AML-193 (cell line): ENCODE measurements around the gene ATP1A2.
A peak's percentile ranks its signal among the peaks of the same experiment; 100 is the strongest.
"Not testable (repeated sequence)": the region's sequence is repeated elsewhere in the genome, so short reads cannot be mapped to it uniquely, and the experiment has no call there.

Source experiments
- DNase-seq, 2 experiments: peaks; one replicate each; lab custom pipeline; 2025; lab: John Stamatoyannopoulos, UW

The ATP1A2 gene

GRCh38 chr1:160124705-160125478 lies 9.3 kb downstream of the ATP1A2 start:
- DNase-seq = no peak

- DNase-seq = no peak
Measured at GRCh38 chr1:160125746-160126145, 10.2 kb downstream of the ATP1A2 start.

DNA sequence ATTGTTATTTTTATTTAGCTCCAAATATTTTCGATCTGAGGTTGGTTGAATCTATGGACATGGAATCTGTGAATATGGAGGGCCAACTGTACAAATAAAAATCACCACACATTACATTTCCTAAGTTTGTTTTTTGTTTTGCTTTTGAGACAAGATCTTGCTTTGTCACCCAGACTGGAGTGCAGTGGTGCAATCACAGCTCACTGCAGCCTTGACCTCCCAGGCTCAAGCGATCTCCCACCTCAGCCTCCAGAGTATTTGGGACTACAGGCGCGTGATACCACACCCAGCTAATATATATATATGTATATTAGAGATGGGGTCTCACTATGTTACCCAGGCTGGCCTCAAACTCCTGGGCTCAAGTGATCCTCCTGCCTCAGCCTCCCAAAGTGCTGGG lies 10.8 kb downstream of the ATP1A2 start:
- not testable (repeated sequence) for DNase-seq

- no peak for DNase-seq
Measured at GRCh38 chr1:160127381-160127780, 11.8 kb downstream of the ATP1A2 start.

DNA sequence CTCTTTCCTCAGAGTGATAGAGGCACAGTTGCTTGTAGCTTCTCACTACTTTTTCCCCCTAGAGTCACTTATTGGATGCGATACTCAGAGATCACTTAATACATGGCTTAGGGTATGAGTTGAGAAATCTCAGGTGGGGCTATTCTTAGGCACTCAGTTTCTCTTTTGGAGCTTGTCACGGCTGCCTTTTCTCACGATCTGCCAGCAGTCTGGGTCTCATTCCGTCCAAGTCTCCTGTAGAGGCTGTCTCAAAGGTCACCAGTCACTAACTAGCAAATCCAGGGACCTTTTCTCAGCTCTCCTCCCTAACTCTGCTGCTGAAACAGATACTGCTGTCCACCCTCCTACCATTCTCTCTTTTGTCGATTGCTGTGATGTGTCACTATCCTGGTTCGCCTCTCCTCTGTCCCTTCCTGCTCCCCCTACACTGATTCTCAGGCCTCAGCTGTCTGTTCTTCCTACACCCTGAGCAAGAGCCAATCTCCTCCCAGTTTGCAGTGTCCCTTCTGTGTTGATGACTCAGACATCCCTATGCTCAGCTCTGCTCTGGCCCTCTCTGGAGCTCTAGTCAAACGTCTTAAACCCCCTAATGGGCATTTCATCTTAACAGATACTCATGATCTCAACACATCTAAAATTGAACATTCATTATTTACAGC lies 12.4 kb downstream of the ATP1A2 start:
- DNase-seq = no peak

DNA sequence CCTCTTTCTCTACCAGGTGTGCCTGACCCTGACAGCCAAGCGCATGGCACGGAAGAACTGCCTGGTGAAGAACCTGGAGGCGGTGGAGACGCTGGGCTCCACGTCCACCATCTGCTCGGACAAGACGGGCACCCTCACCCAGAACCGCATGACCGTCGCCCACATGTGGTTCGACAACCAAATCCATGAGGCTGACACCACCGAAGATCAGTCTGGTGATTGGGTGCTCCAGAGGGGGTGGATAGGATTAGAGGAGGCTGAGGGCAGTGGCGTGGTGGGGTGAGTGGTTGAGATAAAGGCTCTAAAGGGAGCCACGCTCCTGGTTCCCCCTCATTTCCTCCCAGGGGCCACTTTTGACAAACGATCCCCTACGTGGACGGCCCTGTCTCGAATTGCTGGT lies 13.1 kb downstream of the ATP1A2 start:
- DNase-seq = no peak

DNA sequence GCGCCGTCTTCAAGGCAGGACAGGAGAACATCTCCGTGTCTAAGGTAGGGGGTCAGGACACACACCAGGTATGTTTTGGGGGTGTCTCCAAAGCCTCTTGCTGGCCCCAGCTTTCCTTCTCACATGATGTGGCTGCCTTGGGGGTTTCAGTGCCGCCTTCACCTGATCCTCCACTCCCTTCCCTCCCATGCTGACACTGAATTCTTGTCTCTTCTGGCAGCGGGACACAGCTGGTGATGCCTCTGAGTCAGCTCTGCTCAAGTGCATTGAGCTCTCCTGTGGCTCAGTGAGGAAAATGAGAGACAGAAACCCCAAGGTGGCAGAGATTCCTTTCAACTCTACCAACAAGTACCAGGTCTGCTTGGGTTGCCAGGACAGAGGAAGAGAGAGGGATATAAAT lies 13.5 kb downstream of the ATP1A2 start:
- no peak for DNase-seq

GRCh38 chr1:160129558-160129957 lies 14.0 kb downstream of the ATP1A2 start:
- no peak for DNase-seq

DNA sequence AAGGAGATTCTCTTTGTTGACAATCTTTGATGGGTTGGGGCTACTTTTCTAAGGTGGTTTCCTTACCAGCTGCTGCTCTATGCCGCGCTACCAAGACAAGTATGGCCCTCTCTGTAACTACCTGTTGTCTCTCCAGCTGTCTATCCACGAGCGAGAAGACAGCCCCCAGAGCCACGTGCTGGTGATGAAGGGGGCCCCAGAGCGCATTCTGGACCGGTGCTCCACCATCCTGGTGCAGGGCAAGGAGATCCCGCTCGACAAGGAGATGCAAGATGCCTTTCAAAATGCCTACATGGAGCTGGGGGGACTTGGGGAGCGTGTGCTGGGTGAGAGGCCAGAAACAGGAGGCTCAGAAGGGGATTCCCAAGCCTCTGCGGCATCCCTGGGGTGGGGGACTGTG lies 14.4 kb downstream of the ATP1A2 start:
- no peak for DNase-seq

DNA sequence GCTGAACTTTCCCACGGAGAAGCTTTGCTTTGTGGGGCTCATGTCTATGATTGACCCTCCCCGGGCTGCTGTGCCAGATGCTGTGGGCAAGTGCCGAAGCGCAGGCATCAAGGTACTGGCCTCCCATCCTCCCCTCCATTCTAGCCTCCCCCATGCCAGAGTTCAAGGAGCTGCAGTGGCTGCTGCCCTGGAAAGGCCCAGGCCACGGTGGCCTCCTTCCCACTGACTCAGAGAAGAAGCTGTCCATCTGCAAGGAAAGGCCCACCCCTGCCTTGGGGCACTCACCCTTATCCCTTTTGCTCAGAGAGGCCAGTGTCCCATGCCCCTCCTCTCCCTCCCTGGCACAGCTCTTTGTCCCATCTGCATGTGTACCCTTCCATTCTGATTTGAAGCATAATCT lies 14.9 kb downstream of the ATP1A2 start:
- DNase-seq = no peak

DNA sequence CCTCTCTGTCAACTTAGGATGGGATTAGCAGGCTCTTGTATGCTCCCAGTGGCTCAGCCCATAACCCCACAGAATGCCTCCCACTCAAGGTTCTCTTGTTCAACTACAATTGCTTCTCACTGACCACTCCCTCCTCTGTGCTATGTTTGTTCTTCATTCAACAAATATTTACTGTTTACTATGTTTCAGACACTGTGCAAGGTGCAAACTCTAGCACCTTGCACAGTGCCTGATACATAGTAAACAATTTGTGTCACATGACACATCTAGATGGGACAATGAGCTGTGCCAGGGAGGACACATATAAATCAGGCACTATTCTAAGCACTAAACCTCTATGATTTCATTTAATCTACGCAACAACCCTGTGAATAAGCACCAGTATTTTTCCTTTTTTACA lies 15.4 kb downstream of the ATP1A2 start:
- no peak for DNase-seq

GRCh38 chr1:160131803-160132565 lies 16.4 kb downstream of the ATP1A2 start:
- no peak for DNase-seq

DNA sequence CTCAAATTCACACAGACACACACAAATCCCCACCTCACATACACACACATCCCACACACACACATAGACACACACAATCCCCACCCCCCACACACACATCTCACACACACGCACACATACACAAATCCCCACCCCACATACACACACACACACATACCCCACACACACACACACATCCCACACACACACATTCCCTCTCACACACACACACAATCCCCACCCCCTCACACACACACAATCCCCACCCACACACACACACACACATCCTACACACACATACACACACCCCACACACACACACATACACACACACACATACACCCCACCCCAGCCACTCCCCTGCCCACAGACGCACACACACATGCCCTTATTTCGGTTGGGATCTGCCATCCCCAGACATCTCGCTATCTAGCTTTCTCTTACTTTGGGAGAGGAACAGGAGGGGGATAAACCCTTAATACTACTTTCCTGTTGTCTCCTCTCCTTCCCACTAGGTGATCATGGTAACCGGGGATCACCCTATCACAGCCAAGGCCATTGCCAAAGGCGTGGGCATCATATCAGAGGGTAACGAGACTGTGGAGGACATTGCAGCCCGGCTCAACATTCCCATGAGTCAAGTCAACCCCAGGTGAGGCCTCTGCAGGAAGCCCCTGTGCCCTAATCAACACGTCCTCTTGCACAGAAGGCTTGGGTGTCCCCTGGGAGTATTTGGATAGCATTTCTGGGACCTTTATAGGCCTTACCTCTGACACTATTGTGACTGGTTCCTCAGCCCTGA lies 18.6 kb downstream of the ATP1A2 start:
- no peak for DNase-seq

GRCh38 chr1:160134791-160135572 lies 19.4 kb downstream of the ATP1A2 start:
- DNase-seq = no peak

DNA sequence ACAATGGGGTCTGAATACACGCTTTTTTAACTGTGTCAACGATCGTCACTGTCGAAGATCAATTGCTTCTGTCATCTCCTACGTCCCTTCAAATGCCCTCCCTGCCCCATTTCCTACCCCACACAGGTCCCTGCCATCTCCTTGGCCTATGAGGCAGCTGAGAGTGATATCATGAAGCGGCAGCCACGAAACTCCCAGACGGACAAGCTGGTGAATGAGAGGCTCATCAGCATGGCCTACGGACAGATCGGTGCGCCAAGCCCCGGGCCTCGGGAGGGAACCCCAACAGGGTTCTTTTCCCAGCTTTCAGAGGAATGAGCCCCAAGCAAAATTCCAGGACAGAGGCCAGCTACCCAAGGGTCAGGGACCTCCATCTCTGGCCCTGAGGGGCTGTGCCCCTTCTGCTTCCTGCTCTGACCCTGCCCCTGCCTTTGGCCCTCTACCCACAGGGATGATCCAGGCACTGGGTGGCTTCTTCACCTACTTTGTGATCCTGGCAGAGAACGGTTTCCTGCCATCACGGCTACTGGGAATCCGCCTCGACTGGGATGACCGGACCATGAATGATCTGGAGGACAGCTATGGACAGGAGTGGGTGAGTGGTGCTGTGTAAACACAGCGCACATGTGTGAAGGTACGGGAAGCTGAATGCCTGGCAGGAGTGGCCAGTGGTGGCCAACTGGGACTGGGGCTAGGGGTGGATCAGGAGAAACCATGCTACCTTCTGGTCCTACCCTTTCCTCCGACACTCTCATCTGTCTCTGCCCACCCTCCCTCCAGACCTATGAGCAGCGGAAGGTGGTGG lies 20.8 kb downstream of the ATP1A2 start:
- DNase-seq = no peak

- DNase-seq = no peak
Measured at GRCh38 chr1:160136926-160137200, 21.3 kb downstream of the ATP1A2 start.

DNA sequence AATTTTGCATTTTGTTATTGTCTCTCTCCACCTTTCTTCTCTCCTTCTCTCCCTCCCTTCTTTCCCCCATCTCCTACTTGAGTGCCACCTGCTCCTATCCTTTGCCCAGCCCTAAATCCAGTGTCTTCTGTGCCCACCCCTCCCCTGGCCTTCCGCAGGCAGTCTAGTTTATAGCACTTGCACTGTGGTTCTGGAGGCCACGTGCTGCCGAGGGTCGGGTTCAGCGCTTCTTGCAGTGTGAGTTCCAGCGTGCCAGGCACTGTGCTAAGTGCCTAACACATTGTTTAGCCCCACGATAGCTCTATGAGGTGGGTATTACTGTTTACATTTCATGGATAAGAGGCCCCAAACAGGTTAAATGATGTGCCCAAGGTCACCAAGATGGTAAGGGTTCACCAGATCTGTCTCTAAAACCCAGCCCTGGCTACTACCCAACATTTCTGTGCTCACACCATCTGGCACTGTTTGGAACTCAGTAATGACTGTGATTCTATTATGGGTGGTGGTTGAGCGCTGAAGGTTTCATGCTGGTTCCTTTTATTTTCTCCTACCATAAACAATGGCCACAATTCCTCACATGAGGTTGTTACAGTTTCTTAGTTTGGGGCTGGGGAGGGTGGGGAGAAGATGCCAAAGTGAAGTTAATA lies 21.8 kb downstream of the ATP1A2 start:
- no peak for DNase-seq

GRCh38 chr1:160139840-160140239 lies 24.3 kb downstream of the ATP1A2 start:
- DNase-seq = no peak

GRCh38 chr1:160143695-160144094 lies 28.1 kb downstream of the ATP1A2 start:
- peak; percentile 9 to 36 for DNase-seq

- DNase-seq = no peak
Measured at GRCh38 chr1:160144921-160145320, 29.4 kb downstream of the ATP1A2 start.
